ENCODE results near the gene KANK2.

KANK2 gene

DNA sequence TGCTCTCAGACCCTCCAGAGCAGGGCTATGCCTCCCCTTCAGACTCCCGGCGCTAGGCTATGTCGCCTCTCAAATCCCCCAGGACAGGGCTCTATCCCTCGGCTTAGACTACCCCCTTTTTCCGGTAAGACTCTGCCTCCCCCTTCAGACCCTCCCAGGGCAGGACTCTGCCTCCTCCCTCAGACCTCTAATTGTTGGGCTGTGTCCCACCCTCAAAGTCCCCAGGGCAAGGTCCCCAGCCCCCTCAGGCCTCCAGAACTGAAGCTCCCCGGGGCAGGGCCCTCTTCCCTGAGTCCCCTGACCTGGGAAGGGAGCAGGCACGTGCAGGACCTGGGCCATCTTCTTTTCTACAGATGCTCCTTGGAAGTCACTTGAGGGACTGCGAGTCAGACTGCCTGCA is 3.2 kb downstream of the KANK2 start:
- in situ Hi-C loops (cut with HindIII; ENCODE audit: low sequenced_read_pairs), result no loop called here
- no peak for DNase-seq (ENCODE audit: low read depth)
- H3K4me3 ChIP-seq (ENCODE audit: low read depth, low read length), result no peak overlapping the region
- TF ChIP-seq, protein P1, sequence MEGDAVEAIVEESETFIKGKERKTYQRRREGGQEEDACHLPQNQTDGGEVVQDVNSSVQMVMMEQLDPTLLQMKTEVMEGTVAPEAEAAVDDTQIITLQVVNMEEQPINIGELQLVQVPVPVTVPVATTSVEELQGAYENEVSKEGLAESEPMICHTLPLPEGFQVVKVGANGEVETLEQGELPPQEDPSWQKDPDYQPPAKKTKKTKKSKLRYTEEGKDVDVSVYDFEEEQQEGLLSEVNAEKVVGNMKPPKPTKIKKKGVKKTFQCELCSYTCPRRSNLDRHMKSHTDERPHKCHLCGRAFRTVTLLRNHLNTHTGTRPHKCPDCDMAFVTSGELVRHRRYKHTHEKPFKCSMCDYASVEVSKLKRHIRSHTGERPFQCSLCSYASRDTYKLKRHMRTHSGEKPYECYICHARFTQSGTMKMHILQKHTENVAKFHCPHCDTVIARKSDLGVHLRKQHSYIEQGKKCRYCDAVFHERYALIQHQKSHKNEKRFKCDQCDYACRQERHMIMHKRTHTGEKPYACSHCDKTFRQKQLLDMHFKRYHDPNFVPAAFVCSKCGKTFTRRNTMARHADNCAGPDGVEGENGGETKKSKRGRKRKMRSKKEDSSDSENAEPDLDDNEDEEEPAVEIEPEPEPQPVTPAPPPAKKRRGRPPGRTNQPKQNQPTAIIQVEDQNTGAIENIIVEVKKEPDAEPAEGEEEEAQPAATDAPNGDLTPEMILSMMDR (IDR thresholded peaks at IDR 0.05; ENCODE audit: low read depth, low read length, missing control alignments), result no peak

GRCh38 chr19:11192957-11193939 is 4.1 kb downstream of the KANK2 start:
- in situ Hi-C loops (cut with HindIII; ENCODE audit: low sequenced_read_pairs), result no loop called here
- H3K4me3 ChIP-seq (ENCODE audit: low read depth, low read length), result no peak overlapping the region
- no peak for DNase-seq (ENCODE audit: low read depth)
- TF ChIP-seq, protein P1 (IDR thresholded peaks at IDR 0.05; ENCODE audit: low read depth, low read length, missing control alignments), result no peak

DNA sequence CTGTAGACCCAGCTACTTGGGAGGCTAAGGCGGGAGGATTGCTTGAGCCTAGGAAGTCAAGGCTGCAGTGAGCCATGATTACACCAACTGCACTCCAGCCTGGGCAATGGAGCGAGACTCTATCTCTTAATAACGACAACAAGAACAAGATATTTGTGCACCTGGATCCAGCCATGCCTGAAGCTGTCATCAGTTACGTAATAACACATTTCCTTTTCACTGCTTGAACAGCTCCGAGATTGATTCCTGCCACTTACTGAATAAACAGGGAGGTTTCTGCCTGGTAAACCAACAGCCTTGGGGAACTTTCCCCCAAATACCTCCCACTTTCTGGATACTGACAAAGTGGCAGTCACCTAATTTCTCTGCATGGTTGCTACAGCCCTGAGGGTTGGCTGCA is 5.4 kb downstream of the KANK2 start:
- TF ChIP-seq, protein P1 (IDR thresholded peaks at IDR 0.05; ENCODE audit: low read depth, low read length, missing control alignments), result no peak
- no peak for DNase-seq (ENCODE audit: low read depth)
- no peak overlapping the region for H3K4me3 ChIP-seq (ENCODE audit: low read depth, low read length)
- in situ Hi-C loops (cut with HindIII; ENCODE audit: low sequenced_read_pairs), result no loop called here

- DNase-seq (ENCODE audit: low read depth), result no peak
- TF ChIP-seq, protein P1 (IDR thresholded peaks at IDR 0.05; ENCODE audit: low read depth, low read length, missing control alignments), result no peak
- H3K4me3 ChIP-seq (ENCODE audit: low read depth, low read length), result no peak overlapping the region
- in situ Hi-C loops (cut with HindIII; ENCODE audit: low sequenced_read_pairs), result no loop called here
Measured at GRCh38 chr19:11191273-11191755, 6.0 kb downstream of the KANK2 start.

- H3K4me3 ChIP-seq (ENCODE audit: low read depth, low read length), result no peak overlapping the region
- in situ Hi-C loops (cut with HindIII; ENCODE audit: low sequenced_read_pairs), result no loop called here
- TF ChIP-seq, protein P1 (IDR thresholded peaks at IDR 0.05; ENCODE audit: low read depth, low read length, missing control alignments), result no peak
- DNase-seq (ENCODE audit: low read depth), result no peak
Measured at GRCh38 chr19:11190501-11190900, 6.8 kb downstream of the KANK2 start.

- TF ChIP-seq, protein P1 (IDR thresholded peaks at IDR 0.05; ENCODE audit: low read depth, low read length, missing control alignments), result no peak
- in situ Hi-C loops (cut with HindIII; ENCODE audit: low sequenced_read_pairs), result no loop called here
- H3K4me3 ChIP-seq (ENCODE audit: low read depth, low read length), result no peak overlapping the region
- DNase-seq (ENCODE audit: low read depth), result no peak
Measured at GRCh38 chr19:11187441-11187840, 9.9 kb downstream of the KANK2 start.
